ENCODE results near the gene HIRA.

The HIRA gene

GRCh38 chr22:19463491-19464469 lies 32.2 kb upstream of the HIRA start:
- no peak for TF ChIP-seq CTCF (IDR thresholded peaks at IDR 0.05; ENCODE audit: low read depth, low read length, missing control alignments)
- no peak for DNase-seq (ENCODE audit: low read depth)
- H3K4me3 ChIP-seq (ENCODE audit: low read depth, low read length): no peak overlapping the region

GRCh38 chr22:19463008-19463407 lies 31.5 kb upstream of the HIRA start:
- no peak for TF ChIP-seq CTCF (IDR thresholded peaks at IDR 0.05; ENCODE audit: low read depth, low read length, missing control alignments)
- no peak for DNase-seq (ENCODE audit: low read depth)
- H3K4me3 ChIP-seq (ENCODE audit: low read depth, low read length): no peak overlapping the region

GRCh38 chr22:19461506-19461905 lies 30.0 kb upstream of the HIRA start:
- no peak for TF ChIP-seq CTCF (IDR thresholded peaks at IDR 0.05; ENCODE audit: low read depth, low read length, missing control alignments)
- DNase-seq (ENCODE audit: low read depth): no peak
- H3K4me3 ChIP-seq (ENCODE audit: low read depth, low read length): no peak overlapping the region

- no peak for TF ChIP-seq CTCF (IDR thresholded peaks at IDR 0.05; ENCODE audit: low read depth, low read length, missing control alignments)
- DNase-seq (ENCODE audit: low read depth): no peak
- no peak overlapping the region for H3K4me3 ChIP-seq (ENCODE audit: low read depth, low read length)
Measured at GRCh38 chr22:19460036-19460435, 28.5 kb upstream of the HIRA start.

GRCh38 chr22:19457828-19458428 lies 26.4 kb upstream of the HIRA start:
- no peak for TF ChIP-seq CTCF (IDR thresholded peaks at IDR 0.05; ENCODE audit: low read depth, low read length, missing control alignments)
- no peak for DNase-seq (ENCODE audit: low read depth)
- H3K4me3 ChIP-seq (ENCODE audit: low read depth, low read length): no peak overlapping the region

- no peak for TF ChIP-seq CTCF (IDR thresholded peaks at IDR 0.05; ENCODE audit: low read depth, low read length, missing control alignments)
- DNase-seq (ENCODE audit: low read depth): no peak
- no peak overlapping the region for H3K4me3 ChIP-seq (ENCODE audit: low read depth, low read length)
Measured at GRCh38 chr22:19456541-19456940, 25.0 kb upstream of the HIRA start.
